ENCODE results near the gene UQCRFS1.

DNA sequence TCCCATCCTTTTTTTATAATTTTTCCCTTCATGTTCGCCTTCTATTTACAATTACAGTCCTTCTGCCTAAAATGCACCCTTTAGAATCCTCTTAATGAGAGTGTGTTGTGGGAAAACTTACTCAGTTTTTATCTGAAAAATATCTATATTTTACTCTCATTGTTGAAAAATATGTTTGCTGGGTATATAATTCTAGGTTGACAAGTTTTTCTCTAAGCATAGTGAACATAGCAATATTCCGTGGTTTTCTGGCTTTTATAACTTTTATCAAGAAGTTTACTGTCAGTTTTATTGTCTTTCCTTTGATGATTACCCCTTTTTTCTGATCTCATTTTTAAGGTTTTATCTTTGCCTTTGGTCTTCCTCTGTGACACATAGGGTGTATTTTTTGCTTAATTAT, 57.3 kb downstream of the UQCRFS1 start:
- TF ChIP-seq SMC3 (IDR thresholded peaks at IDR 0.05; ENCODE audit: low read depth, low read length) (no peak), EP300 (IDR thresholded peaks at IDR 0.05; ENCODE audit: borderline replicate concordance in 1 of 2, low read depth in 1 of 2, low read length in 1 of 2) (no peak), YY1 (IDR thresholded peaks at IDR 0.05; ENCODE audit: low read depth) (no peak), SIN3A (IDR thresholded peaks at IDR 0.05; ENCODE audit: borderline replicate concordance, low read depth, low read length) (no peak), NFIC (IDR thresholded peaks at IDR 0.05; ENCODE audit: borderline replicate concordance) (no peak), TAF1 (IDR thresholded peaks at IDR 0.05; ENCODE audit: borderline replicate concordance, low read depth, low read length) (no peak)
- TF ChIP-seq, protein P1, sequence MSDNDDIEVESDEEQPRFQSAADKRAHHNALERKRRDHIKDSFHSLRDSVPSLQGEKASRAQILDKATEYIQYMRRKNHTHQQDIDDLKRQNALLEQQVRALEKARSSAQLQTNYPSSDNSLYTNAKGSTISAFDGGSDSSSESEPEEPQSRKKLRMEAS (IDR thresholded peaks at IDR 0.05; ENCODE audit: low read depth) = no peak
- TF ChIP-seq, protein P2, sequence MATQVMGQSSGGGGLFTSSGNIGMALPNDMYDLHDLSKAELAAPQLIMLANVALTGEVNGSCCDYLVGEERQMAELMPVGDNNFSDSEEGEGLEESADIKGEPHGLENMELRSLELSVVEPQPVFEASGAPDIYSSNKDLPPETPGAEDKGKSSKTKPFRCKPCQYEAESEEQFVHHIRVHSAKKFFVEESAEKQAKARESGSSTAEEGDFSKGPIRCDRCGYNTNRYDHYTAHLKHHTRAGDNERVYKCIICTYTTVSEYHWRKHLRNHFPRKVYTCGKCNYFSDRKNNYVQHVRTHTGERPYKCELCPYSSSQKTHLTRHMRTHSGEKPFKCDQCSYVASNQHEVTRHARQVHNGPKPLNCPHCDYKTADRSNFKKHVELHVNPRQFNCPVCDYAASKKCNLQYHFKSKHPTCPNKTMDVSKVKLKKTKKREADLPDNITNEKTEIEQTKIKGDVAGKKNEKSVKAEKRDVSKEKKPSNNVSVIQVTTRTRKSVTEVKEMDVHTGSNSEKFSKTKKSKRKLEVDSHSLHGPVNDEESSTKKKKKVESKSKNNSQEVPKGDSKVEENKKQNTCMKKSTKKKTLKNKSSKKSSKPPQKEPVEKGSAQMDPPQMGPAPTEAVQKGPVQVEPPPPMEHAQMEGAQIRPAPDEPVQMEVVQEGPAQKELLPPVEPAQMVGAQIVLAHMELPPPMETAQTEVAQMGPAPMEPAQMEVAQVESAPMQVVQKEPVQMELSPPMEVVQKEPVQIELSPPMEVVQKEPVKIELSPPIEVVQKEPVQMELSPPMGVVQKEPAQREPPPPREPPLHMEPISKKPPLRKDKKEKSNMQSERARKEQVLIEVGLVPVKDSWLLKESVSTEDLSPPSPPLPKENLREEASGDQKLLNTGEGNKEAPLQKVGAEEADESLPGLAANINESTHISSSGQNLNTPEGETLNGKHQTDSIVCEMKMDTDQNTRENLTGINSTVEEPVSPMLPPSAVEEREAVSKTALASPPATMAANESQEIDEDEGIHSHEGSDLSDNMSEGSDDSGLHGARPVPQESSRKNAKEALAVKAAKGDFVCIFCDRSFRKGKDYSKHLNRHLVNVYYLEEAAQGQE (IDR thresholded peaks at IDR 0.05; ENCODE audit: low read depth, low read length) = no peak
